K562 (cell line): Measurements from ENCODE around the gene PDCD10. TPM values are rescaled to one million over a fixed set of nuclear protein-coding genes. Genes with fewer than 3 reads are reported as not detected.

Experiments
- ATAC-seq: fragments of 200-7000 bp; cut with Tn5 transposase; 3 replicates; pipeline ENCODE4 v1.9.1; 2020; ENCODE audit warnings: moderate library complexity
- BruUV-seq: library from RNA; stranded (reverse); fragments of 400-500 nt; replicated peaks from 2 replicates; lab custom pipeline; 2021; lab: Mats Ljungman, UMichigan
- CTCF ChIA-PET: fragments of 300-600 bp; formaldehyde crosslinking; extraction: SDS; loops from one replicate; lab custom pipeline; 2021; ENCODE audit warnings: low intra/inter-chr PET ratio; lab: Yijun Ruan, JAX
- POLR2A ChIA-PET: fragments of 300-600, 350-650 bp; sonication (Branson Sonifier 250); formaldehyde crosslinking; extraction: SDS; loops from one replicate; lab custom pipeline; 2021; ENCODE audit warnings: antibody characterized with exemption, inconsistent platforms; lab: Yijun Ruan, JAX
- DNase-seq, 4 experiments: peaks; one replicate each; pipeline versions ENCODE4 v3.0.0 to v3.0.0-alpha.2; 2011 to 2018; ENCODE audit warnings: low spot score in 3 of 4, mixed read lengths in 3 of 4; ENCODE audit errors: extremely low read depth in 1 of 4
- FAIRE-seq: peaks from 2 replicates; lab custom pipeline; 2011; peaks lifted over from hg19 to GRCh38; lab: Jason Lieb, UNC
- H2AFZ ChIP-seq: 2 replicates; pipeline ENCODE4 v1.6.0; 2011; ENCODE audit warnings: low read depth, low read length, control low read depth, inconsistent platforms
- H3K27ac ChIP-seq: fragments of 200-600 bp; 3 replicates; pipeline ENCODE4 v1.8.0; 2011; ENCODE audit warnings: low read depth, mild to moderate bottlenecking, control low read depth, inconsistent platforms, low read length, moderate library complexity, mixed read lengths; ENCODE audit errors: extremely low read depth
- H3K27me3 ChIP-seq, 2 experiments: fragments of 300-600 bp in 1 of 2; 2 replicates in 1 of 2; 3 replicates in 1 of 2; pipeline versions ENCODE4 v1.6.0 to v1.8.0; 2011; ENCODE audit warnings: inconsistent platforms in 2 of 2, low read length in 2 of 2, mild to moderate bottlenecking in 1 of 2, mixed read lengths in 1 of 2, moderate library complexity in 1 of 2; ENCODE audit not compliant: control insufficient read depth in 2 of 2, insufficient read depth in 2 of 2
- H3K36me3 ChIP-seq: fragments of 300-600 bp; 3 replicates; pipeline ENCODE4 v1.8.0; 2011; ENCODE audit warnings: mild to moderate bottlenecking, low read length, inconsistent platforms; ENCODE audit not compliant: control insufficient read depth, insufficient read depth
- H3K4me1 ChIP-seq, 2 experiments: fragments of 200-600 bp in 1 of 2; replicated peaks in 1 of 2; 2 replicates in 1 of 2; 3 replicates in 1 of 2; pipeline versions ENCODE4 v1.5.1 to v1.8.0; 2011; ENCODE audit warnings: inconsistent platforms in 2 of 2, low read length in 2 of 2, mild to moderate bottlenecking in 1 of 2, mixed read lengths in 1 of 2, moderate library complexity in 1 of 2; ENCODE audit not compliant: control insufficient read depth in 2 of 2, insufficient read depth in 2 of 2
- H3K4me2 ChIP-seq: 2 replicates; pipeline ENCODE4 v1.6.1; 2011; ENCODE audit warnings: low read length, control low read depth, inconsistent platforms, mixed read lengths; ENCODE audit not compliant: insufficient read depth
- H3K4me3 ChIP-seq: fragments of 200-600 bp; sonication (generic), shearing (Covaris generic); 2 replicates; pipeline ENCODE4 v1.5.1; 2016; ENCODE audit warnings: control low read depth, inconsistent platforms
- H3K79me2 ChIP-seq: fragments of 200-600 bp; 3 replicates; pipeline ENCODE4 v1.8.0; 2011; ENCODE audit warnings: low read length, inconsistent platforms; ENCODE audit not compliant: control insufficient read depth, insufficient read depth
- H3K9ac ChIP-seq, 2 experiments: 2 replicates each; pipeline versions ENCODE4 v1.6.0 to v1.6.1; 2011; ENCODE audit warnings: low read depth in 2 of 2, low read length in 2 of 2, control low read depth in 1 of 2, inconsistent platforms in 1 of 2, mild to moderate bottlenecking in 1 of 2, mixed read lengths in 1 of 2; ENCODE audit not compliant: insufficient read depth in 1 of 2
- H3K9me1 ChIP-seq: one replicate; pipeline ENCODE4 v1.6.0; 2011; ENCODE audit warnings: inconsistent platforms, mild to moderate bottlenecking, low read length, moderate library complexity; ENCODE audit not compliant: control insufficient read depth, insufficient read depth
- H3K9me3 ChIP-seq: replicated peaks from 2 replicates; pipeline ENCODE4 v1.5.1; 2011; ENCODE audit warnings: low read depth, low read length, inconsistent platforms; ENCODE audit not compliant: control insufficient read depth, insufficient read depth
- H4K20me1 ChIP-seq: replicated peaks from 2 replicates; pipeline ENCODE4 v1.6.1; 2011; ENCODE audit warnings: low read length, inconsistent platforms, mixed read lengths; ENCODE audit not compliant: control insufficient read depth, insufficient read depth
- KDM2B ChIP-seq: fragments of 250-450 bp; sonication (Bioruptor Pico); IDR thresholded peaks from 2 replicates; pipeline ENCODE4 v1.8.0; 2021; ENCODE audit warnings: mild to moderate bottlenecking, moderate library complexity
- NR3C1 ChIP-seq: sonication (generic); formaldehyde crosslinking; IDR thresholded peaks from 2 replicates; pipeline ENCODE4 v1.8.1; 2022; ENCODE audit warnings: missing genetic modification reagents
- RHOXF2B ChIP-seq: fragments of 250-450 bp; sonication (Bioruptor Pico); conservative IDR thresholded peaks from 2 replicates; pipeline ENCODE4 v1.5.1; 2021
- STAT5B ChIP-seq: fragments of 250-450 bp; sonication (Bioruptor Pico); IDR thresholded peaks from 2 replicates; pipeline ENCODE4 v1.8.0; 2021; ENCODE audit warnings: mild to moderate bottlenecking, inconsistent platforms
- SUPT5H ChIP-seq: fragments of 450-650 bp; IDR thresholded peaks from 2 replicates; pipeline ENCODE4 v1.6.1; 2016
- TCF15 ChIP-seq: fragments of 250-450 bp; sonication (Bioruptor Pico); IDR thresholded peaks from 2 replicates; pipeline ENCODE4 v1.8.0; 2022; ENCODE audit warnings: moderate library complexity, mild to moderate bottlenecking, inconsistent platforms
- XRCC5 ChIP-seq: fragments of 200-400 bp; formaldehyde crosslinking; IDR thresholded peaks from 2 replicates; pipeline ENCODE4 v1.6.1; 2017; ENCODE audit warnings: low read depth, mild to moderate bottlenecking, low read length
- WGBS: fragments of 100-300 bp; shearing (Covaris generic); methylation state at CpG from one replicate; pipeline ENCODE4 v1.1.6; 2016; ENCODE audit warnings: low coverage, mixed read lengths; ENCODE audit not compliant: insufficient coverage; ENCODE audit errors: missing lambda C conversion rate; 5-methylcytosine and 5-hydroxymethylcytosine counted together
- in situ Hi-C: fragments of 300-500 bp; cut with MboI; formaldehyde crosslinking; loops from 4 replicates; pipeline ENCODE4 v1.15.0; 2018; ENCODE audit warnings: inconsistent platforms, mixed read lengths
- intact Hi-C: fragments of 100-400 bp; cut with micrococcal nuclease; formaldehyde crosslinking; loops from 2 replicates; pipeline ENCODE4 v1.14.2; 2022
- polyA plus RNA-seq, 8 experiments: library from polyadenylated mRNA; depleted of rRNA in 4 of 8; stranded (reverse) in 5 of 8; unstranded in 3 of 8; fragments of >200 nt; fragmentation: Nextera tagmentation in 2 of 8; fragmentation: Illumina TruSeq in 1 of 8; extraction: Ambion mirVana in 2 of 8; extraction: Trizol in 1 of 8; gene quantifications; 2 replicates each; pipeline versions ENCODE4 v1.2.1 to v1.2.3, GENCODE V29; 2011 to 2014; ENCODE audit warnings: inconsistent platforms in 1 of 8, missing spikeins in 1 of 8
- total RNA-seq, 7 experiments: library from RNA; depleted of rRNA in 6 of 7; stranded (reverse); fragments of >200 nt in 6 of 7; fragmentation: Illumina TruSeq in 2 of 7; extraction: Trizol in 2 of 7; gene quantifications; 2 replicates each; pipeline versions ENCODE4 v1.2.1 to v1.2.3, GENCODE V29; 2011 to 2021; ENCODE audit warnings: low replicate concordance in 1 of 7
- TF ChIP-seq, protein P1 (sequence below): sonication (generic); formaldehyde crosslinking; IDR thresholded peaks from 2 replicates; pipeline ENCODE4 v1.8.0; 2022; ENCODE audit warnings: missing genetic modification reagents, mild to moderate bottlenecking, borderline replicate concordance
- TF ChIP-seq, protein P2 (sequence below): fragments of 250-450 bp; sonication (Bioruptor Pico); IDR thresholded peaks from 2 replicates; pipeline ENCODE4 v1.5.0; 2021; ENCODE audit warnings: mild to moderate bottlenecking, moderate library complexity
- TF ChIP-seq, protein P3 (sequence below): fragments of 250-450 bp; sonication (Bioruptor Pico); IDR thresholded peaks from 2 replicates; pipeline ENCODE4 v1.4.0; 2020; ENCODE audit warnings: mild to moderate bottlenecking, moderate library complexity
- TF ChIP-seq, protein P4 (sequence below): fragments of 250-450 bp; sonication (Bioruptor Pico); IDR thresholded peaks from 2 replicates; pipeline ENCODE4 v1.8.0; 2021; ENCODE audit warnings: borderline replicate concordance, mild to moderate bottlenecking, moderate library complexity; ENCODE audit not compliant: poor library complexity, severe bottlenecking

The PDCD10 gene
- total and polyA plus RNA-seq, 9 of the 15 experiments (the other 6 are each of a cell fraction or from before 2014, with no cell fraction given): 121 to 476 (median 232) TPM

DNA sequence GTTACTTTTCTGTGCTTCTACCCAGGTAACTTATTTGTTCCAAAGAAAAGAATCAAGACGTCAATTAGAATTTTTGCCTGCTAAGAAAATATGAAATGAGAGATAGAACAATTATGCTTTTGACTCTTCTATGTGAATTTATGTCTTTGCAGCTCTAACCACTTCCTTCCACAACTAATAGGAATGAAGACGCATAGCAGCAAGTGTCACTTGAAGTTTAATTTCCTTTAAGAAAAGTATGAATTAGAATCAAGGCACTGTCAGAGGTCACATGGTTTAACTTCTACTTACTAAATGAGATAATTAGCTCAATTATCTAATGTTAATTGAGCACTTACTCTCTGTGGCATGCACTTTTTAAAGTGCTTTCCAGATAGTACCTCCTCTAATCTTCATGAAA, 84.2 kb downstream of the PDCD10 start:
- intact Hi-C loops (no loop called here), in situ Hi-C loops (no loop called here)
- Histone ChIP-seq H3K79me2 (no peaks in the 10 kb centered on the region), H3K4me1 (no peaks in the 10 kb centered on the region), H3K4me3 (no peak overlapping the region), H3K36me3 (no peaks in the 10 kb centered on the region), H3K27me3 (no peaks in the 10 kb centered on the region), H3K27ac (no peak overlapping the region), H4K20me1 (no peaks in the 10 kb centered on the region), H3K9me1 (no peaks in the 10 kb centered on the region), H3K4me2 (no peak overlapping the region), H3K9me3 (no peaks in the 10 kb centered on the region), H3K9ac (no peak overlapping the region), H2AFZ (no peak overlapping the region)
- BruUV-seq: no TSS peak
- DNase-seq (no peak), ATAC-seq (no peak), FAIRE-seq (no peak)
- ChIA-PET CTCF (no interaction called here), POLR2A (no interaction called here)
- WGBS: 0% methylated on average over 2 of the region's 2 CpGs
- TF ChIP-seq SUPT5H (no peak), TCF15 (CRISPR knock-in tag) (no peak), RHOXF2B (CRISPR knock-in tag) (no peak), XRCC5 (no peak), KDM2B (no peak), NR3C1 (CRISPR knock-in tag) (no peak), STAT5B (CRISPR knock-in tag) (no peak)
- TF ChIP-seq, protein P1, sequence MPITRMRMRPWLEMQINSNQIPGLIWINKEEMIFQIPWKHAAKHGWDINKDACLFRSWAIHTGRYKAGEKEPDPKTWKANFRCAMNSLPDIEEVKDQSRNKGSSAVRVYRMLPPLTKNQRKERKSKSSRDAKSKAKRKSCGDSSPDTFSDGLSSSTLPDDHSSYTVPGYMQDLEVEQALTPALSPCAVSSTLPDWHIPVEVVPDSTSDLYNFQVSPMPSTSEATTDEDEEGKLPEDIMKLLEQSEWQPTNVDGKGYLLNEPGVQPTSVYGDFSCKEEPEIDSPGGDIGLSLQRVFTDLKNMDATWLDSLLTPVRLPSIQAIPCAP (CRISPR knock-in tag): no peak
- TF ChIP-seq, protein P2, sequence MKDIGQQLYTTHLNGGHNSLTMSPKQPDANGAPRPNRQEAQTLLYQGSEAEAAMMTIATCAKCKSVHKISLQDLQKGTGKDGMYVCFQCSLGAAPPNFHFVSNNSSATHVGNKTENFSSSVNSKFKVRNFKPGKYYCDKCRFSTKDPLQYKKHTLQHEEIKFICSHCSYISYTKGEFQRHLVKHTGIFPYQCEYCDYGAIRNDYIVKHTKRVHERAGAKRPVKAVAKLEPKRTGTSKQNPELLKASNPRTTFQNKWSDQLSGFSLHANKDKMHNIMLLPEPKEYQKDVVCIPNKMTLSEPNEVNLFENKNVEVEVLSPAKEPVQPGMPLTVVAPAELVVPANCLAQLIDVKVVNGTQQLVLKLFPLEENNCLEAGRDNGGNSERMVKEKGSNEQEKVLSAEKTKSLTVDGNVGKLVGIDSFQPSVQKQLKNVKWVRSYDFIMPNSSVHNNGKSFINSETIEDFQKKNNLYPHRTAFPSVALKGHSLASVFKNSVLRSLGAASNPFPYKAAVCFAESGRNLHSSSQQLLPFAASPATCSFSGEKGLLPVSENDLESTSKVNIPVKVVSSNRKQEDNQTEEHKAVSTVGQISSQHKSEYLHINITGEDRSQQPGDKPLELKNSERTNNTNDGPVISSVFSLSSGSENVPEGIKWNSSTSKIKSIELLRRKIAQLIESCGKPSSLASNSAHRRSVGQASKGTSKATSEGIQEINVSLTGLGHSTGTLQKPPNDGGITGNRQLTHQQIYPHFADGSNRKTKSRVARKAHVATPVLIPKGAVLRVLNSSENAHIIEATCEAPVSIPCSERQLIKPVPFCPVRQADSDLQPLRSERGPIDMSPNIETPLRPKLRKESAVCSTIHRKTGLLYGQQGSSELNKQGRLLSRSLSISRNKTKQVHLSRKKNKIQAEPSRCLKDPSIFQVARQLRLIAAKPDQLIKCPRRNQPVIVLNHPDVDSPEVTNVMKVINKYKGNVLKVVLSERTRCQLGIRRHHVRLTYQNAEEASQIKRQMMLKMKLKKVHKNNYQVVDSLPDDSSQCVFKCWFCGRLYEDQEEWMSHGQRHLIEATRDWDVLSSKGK (CRISPR knock-in tag): no peak
- TF ChIP-seq, protein P3, sequence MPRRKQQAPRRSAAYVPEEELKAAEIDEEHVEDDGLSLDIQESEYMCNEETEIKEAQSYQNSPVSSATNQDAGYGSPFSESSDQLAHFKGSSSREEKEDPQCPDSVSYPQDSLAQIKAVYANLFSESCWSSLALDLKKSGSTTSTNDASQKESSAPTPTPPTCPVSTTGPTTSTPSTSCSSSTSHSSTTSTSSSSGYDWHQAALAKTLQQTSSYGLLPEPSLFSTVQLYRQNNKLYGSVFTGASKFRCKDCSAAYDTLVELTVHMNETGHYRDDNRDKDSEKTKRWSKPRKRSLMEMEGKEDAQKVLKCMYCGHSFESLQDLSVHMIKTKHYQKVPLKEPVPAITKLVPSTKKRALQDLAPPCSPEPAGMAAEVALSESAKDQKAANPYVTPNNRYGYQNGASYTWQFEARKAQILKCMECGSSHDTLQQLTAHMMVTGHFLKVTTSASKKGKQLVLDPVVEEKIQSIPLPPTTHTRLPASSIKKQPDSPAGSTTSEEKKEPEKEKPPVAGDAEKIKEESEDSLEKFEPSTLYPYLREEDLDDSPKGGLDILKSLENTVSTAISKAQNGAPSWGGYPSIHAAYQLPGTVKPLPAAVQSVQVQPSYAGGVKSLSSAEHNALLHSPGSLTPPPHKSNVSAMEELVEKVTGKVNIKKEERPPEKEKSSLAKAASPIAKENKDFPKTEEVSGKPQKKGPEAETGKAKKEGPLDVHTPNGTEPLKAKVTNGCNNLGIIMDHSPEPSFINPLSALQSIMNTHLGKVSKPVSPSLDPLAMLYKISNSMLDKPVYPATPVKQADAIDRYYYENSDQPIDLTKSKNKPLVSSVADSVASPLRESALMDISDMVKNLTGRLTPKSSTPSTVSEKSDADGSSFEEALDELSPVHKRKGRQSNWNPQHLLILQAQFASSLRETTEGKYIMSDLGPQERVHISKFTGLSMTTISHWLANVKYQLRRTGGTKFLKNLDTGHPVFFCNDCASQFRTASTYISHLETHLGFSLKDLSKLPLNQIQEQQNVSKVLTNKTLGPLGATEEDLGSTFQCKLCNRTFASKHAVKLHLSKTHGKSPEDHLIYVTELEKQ (CRISPR knock-in tag): no peak
- TF ChIP-seq, protein P4, sequence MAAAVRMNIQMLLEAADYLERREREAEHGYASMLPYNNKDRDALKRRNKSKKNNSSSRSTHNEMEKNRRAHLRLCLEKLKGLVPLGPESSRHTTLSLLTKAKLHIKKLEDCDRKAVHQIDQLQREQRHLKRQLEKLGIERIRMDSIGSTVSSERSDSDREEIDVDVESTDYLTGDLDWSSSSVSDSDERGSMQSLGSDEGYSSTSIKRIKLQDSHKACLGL (CRISPR knock-in tag): no peak
